ENCODE results near the gene CDH1. TPM values are rescaled to one million over a fixed set of nuclear protein-coding genes. Genes with fewer than 3 reads are reported as not detected.

The CDH1 gene
- total and polyA plus RNA-seq, 2 experiments from 2014 or later, result 64.1 to 142 TPM

DNA sequence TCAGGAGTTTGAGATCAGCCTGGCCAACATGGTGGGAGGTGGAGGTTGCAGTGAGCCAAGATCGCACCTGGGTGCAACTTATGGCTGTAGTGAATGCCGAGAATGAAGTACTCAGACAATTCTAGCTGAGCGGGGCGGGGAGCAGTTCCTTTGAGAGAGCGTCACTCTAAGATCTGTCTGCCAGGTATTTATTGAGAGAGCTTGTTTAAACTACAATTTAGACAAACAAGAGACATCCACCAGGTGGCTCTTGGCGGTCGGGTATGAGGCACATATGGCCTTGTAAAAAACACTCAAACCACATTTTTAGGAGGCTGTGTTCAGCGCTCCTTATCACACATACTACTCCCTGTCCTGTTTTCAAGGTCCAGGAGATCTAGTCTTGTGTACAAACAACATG lies 40.6 kb upstream of the CDH1 start:
- no peaks in the 10 kb centered on the region for H3K27me3 ChIP-seq (ENCODE audit: insufficient read depth)
- no peaks in the 10 kb centered on the region for H3K4me1 ChIP-seq (ENCODE audit: insufficient read depth)
- peaks cover 44% of the 10 kb centered on the region for H3K36me3 ChIP-seq (ENCODE audit: insufficient read depth)
- TF ChIP-seq, protein P1, sequence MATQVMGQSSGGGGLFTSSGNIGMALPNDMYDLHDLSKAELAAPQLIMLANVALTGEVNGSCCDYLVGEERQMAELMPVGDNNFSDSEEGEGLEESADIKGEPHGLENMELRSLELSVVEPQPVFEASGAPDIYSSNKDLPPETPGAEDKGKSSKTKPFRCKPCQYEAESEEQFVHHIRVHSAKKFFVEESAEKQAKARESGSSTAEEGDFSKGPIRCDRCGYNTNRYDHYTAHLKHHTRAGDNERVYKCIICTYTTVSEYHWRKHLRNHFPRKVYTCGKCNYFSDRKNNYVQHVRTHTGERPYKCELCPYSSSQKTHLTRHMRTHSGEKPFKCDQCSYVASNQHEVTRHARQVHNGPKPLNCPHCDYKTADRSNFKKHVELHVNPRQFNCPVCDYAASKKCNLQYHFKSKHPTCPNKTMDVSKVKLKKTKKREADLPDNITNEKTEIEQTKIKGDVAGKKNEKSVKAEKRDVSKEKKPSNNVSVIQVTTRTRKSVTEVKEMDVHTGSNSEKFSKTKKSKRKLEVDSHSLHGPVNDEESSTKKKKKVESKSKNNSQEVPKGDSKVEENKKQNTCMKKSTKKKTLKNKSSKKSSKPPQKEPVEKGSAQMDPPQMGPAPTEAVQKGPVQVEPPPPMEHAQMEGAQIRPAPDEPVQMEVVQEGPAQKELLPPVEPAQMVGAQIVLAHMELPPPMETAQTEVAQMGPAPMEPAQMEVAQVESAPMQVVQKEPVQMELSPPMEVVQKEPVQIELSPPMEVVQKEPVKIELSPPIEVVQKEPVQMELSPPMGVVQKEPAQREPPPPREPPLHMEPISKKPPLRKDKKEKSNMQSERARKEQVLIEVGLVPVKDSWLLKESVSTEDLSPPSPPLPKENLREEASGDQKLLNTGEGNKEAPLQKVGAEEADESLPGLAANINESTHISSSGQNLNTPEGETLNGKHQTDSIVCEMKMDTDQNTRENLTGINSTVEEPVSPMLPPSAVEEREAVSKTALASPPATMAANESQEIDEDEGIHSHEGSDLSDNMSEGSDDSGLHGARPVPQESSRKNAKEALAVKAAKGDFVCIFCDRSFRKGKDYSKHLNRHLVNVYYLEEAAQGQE (IDR thresholded peaks at IDR 0.05; ENCODE audit: unreplicated experiment), result no peak
- TF ChIP-seq, protein P2, sequence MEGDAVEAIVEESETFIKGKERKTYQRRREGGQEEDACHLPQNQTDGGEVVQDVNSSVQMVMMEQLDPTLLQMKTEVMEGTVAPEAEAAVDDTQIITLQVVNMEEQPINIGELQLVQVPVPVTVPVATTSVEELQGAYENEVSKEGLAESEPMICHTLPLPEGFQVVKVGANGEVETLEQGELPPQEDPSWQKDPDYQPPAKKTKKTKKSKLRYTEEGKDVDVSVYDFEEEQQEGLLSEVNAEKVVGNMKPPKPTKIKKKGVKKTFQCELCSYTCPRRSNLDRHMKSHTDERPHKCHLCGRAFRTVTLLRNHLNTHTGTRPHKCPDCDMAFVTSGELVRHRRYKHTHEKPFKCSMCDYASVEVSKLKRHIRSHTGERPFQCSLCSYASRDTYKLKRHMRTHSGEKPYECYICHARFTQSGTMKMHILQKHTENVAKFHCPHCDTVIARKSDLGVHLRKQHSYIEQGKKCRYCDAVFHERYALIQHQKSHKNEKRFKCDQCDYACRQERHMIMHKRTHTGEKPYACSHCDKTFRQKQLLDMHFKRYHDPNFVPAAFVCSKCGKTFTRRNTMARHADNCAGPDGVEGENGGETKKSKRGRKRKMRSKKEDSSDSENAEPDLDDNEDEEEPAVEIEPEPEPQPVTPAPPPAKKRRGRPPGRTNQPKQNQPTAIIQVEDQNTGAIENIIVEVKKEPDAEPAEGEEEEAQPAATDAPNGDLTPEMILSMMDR (conservative IDR thresholded peaks at IDR 0.05; ENCODE audit: low read depth in 2 of 2), result 0 out of 4 replicates have a peak, but pooled peaks of 1 of the 2 experiments have one; percentile 6
- no peak for TF ChIP-seq EZH2 (IDR thresholded peaks at IDR 0.05; ENCODE audit: low read depth, unreplicated experiment)
- Mint-ChIP-seq H3K36me3 (ENCODE audit: low read depth) (peaks cover 55% of the 10 kb centered on the region), H3K27ac (no peak overlapping the region), H3K9me3 (no peaks in the 10 kb centered on the region), H3K4me1 (peaks cover 3% of the 10 kb centered on the region; the same call in 1 of the 3 replicates), H3K4me3 (no peak overlapping the region), H3K27me3 (ENCODE audit: insufficient read depth, low read depth, poor library complexity) (peaks cover 2% of the 10 kb centered on the region)
- H3K4me2 ChIP-seq, result no peak overlapping the region
- no peaks in the 10 kb centered on the region for H3K9me2 ChIP-seq (ENCODE audit: insufficient read depth)
- H3K79me2 ChIP-seq (replicated peaks; ENCODE audit: insufficient read depth), result no peaks in the 10 kb centered on the region
- peaks cover 6% of the 10 kb centered on the region for H4K20me1 ChIP-seq (replicated peaks; ENCODE audit: insufficient read depth)
- no peak for ATAC-seq
- H3K27ac ChIP-seq (ENCODE audit: low read depth), result no peak overlapping the region
- H2AFZ ChIP-seq, result no peak overlapping the region
- peaks cover 3% of the 10 kb centered on the region for H3F3A ChIP-seq (replicated peaks; ENCODE audit: low read depth)
- H3K4me3 ChIP-seq, result no peak overlapping the region
- no peak for DNase-seq (ENCODE audit: low spot score)

DNA sequence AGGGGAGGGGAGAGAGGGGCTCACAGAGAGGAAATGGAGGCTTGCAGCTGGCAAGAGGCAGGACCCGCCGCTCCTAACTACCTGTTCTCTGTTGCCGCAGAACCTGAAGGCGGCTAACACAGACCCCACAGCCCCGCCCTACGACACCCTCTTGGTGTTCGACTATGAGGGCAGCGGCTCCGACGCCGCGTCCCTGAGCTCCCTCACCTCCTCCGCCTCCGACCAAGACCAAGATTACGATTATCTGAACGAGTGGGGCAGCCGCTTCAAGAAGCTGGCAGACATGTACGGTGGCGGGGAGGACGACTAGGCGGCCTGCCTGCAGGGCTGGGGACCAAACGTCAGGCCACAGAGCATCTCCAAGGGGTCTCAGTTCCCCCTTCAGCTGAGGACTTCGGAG lies 39.0 kb upstream of the CDH1 start:
- Histone ChIP-seq H2AFZ (no peak overlapping the region), H3K79me2 (replicated peaks; ENCODE audit: insufficient read depth) (no peaks in the 10 kb centered on the region), H3F3A (replicated peaks; ENCODE audit: low read depth) (peaks cover 3% of the 10 kb centered on the region), H3K4me2 (no peak overlapping the region), H3K4me3 (no peak overlapping the region), H3K9me2 (ENCODE audit: insufficient read depth) (no peaks in the 10 kb centered on the region), H3K27me3 (ENCODE audit: insufficient read depth) (no peaks in the 10 kb centered on the region), H3K4me1 (ENCODE audit: insufficient read depth) (no peaks in the 10 kb centered on the region), H3K27ac (ENCODE audit: low read depth) (0 out of 2 replicates have a peak overlapping the region, but pooled peaks have one; percentile 55), H3K36me3 (ENCODE audit: insufficient read depth) (peaks cover 28% of the 10 kb centered on the region), H4K20me1 (replicated peaks; ENCODE audit: insufficient read depth) (peaks cover 6% of the 10 kb centered on the region)
- ATAC-seq (no peak), DNase-seq (ENCODE audit: low spot score) (no peak)
- Mint-ChIP-seq H3K27ac (no peak overlapping the region), H3K9me3 (no peaks in the 10 kb centered on the region), H3K4me1 (peaks cover 3% of the 10 kb centered on the region; the same call in 1 of the 3 replicates), H3K27me3 (ENCODE audit: insufficient read depth, low read depth, poor library complexity) (peaks cover 2% of the 10 kb centered on the region), H3K4me3 (no peak overlapping the region), H3K36me3 (ENCODE audit: low read depth) (peaks cover 39% of the 10 kb centered on the region)
- TF ChIP-seq POLR2AphosphoS5 (IDR thresholded peaks at IDR 0.05; ENCODE audit: low read depth), result 0 out of 2 replicates have a peak, but pooled peaks have one; percentile 16
- no peak for TF ChIP-seq ZNF331 (CRISPR knock-in tag; IDR thresholded peaks at IDR 0.05; ENCODE audit: low read depth)

Measured in GM23338 (cell line).